NAMALWA (cell line): ENCODE results near the gene RASA2.
A peak's percentile ranks its signal among the peaks of the same experiment; 100 is the strongest.

ENCODE experiments used
- DNase-seq: peaks from one replicate; pipeline ENCODE4 v3.0.0-alpha.2; 2015; ENCODE audit warnings: low spot score

RASA2 gene

DNA sequence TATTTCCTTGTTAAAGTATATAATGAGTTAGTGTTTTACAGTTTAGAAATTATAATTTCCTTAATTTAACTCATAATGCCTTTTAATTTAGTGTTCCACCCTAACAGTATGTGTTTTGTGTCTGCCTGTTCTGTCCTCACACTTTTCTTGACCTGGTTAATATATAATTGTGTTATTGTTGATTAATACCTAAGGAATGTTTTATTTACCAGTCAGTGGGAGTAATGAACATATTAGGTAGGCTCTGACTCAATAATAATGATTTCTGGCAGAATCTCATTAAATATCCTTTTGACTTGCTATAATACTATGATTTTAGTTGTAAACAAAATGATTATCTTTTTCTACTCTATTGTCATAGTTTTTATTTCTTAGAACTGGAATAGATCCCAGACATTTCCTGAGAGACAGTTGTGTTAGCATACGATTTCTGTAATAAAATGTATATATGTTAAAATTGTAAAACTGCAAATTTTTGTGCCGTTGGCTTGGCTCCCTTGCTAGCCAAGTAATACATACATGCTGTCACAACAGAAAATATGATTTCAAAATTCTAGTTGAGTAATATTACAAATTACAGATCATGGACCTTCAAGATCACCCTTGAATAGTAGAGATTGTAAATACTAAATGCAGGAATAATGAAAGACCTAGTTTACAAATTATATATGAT lies 51.9 kb downstream of the RASA2 start:
- no peak for DNase-seq

- no peak for DNase-seq
Measured at GRCh38 chr3:141539431-141540187, 52.8 kb downstream of the RASA2 start.

- no peak for DNase-seq
Measured at GRCh38 chr3:141540531-141540930, 53.7 kb downstream of the RASA2 start.

GRCh38 chr3:141542202-141542969 lies 55.6 kb downstream of the RASA2 start:
- DNase-seq: no peak

DNA sequence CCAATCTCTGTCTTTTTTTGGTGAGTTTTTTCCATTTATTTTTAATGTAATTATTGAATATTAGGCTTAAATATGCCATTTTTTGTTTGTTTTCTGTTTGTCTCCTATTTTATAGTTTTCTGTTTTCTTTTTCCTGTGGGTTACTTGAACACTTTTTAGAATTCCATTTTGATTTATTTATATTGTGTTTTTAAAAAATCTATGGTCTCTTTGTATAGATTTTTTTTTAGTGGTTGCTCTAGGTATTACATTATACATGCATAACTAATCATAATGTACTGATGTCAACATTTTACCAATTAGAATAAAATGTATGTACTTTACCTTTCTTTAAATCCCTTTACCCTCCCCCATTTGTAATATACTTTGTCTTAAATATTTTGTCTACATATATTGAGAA lies 56.2 kb downstream of the RASA2 start:
- DNase-seq: no peak

- DNase-seq: no peak
Measured at GRCh38 chr3:141544697-141545096, 57.9 kb downstream of the RASA2 start.

DNA sequence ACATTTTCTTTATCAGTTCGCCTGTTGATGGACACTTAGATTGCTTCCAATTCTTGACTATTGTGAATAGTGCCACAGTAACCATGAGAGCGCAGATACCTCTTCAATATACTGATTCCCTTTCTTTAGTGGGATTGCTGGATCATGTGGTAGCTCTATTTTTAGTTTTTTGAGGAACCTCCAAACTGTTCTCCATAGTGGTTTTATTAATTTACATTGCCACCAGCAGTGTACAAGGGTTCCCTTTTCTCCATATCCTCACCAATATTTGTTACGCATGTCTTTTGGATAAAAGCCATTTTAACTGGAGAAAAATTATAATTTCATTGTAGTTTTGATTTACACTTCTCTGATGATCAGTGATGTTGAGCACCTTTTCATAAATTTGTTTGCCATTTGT lies 59.3 kb downstream of the RASA2 start:
- DNase-seq: no peak

DNA sequence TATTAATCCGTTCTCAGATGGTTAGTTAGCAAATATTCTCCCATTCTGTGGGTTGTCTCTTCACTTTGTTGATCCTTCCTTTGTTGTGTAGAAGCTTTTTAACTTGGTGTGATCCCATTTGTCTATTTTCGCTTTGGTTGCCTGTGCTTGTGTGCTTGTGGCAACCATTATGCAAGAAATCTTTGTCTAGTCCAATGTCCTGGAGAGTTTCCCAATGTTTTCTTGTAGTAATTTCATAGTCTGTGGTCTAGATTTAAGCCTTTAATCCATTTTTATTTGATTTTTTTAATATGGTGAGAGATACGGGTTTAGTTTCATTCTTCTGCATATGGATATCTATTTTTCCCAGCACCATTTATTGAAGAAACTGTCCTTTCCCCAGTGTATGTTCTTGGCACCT lies 59.8 kb downstream of the RASA2 start:
- DNase-seq: no peak

DNA sequence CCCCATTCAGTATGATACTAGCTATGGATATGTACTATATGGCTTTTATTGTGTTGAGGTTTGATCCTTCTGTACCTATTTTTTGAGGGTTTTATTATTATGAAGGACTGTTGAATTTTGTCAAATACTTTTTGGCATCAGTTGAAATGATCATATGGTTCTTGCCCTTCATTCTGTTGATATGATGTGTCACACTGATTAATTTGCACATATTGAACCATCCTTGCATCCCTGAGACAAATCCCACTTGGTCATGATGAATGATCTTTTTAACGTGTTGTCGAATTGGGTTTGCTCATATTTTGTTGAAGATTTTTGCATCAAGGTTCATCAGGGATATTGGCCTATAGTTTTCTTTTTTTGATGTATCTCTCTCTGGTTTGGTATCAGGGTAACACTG lies 61.0 kb downstream of the RASA2 start:
- DNase-seq: no peak

- DNase-seq: no peak
Measured at GRCh38 chr3:141550926-141551665, 64.3 kb downstream of the RASA2 start.

- no peak for DNase-seq
Measured at GRCh38 chr3:141552440-141552991, 65.7 kb downstream of the RASA2 start.

- DNase-seq: no peak
Measured at GRCh38 chr3:141553055-141553454, 66.2 kb downstream of the RASA2 start.

DNA sequence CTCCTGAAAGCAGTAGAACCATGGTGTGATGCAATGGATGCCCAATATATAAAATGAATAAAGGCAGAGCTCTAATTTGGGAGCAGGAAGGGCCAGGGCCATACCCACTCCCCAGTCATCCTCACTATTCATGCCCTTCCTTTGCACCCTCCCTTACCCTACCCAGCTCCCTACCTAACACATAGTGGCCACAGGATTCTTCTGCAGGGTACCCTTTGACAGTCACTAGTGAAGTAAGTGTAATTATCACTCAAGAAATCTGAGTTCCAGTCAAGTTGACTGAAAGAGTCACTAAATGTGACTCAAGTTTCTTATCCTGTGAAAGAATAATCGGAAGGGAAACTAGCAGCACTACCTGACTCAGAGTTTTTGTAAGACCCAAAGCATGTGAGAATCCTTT lies 69.2 kb downstream of the RASA2 start:
- no peak for DNase-seq

- DNase-seq: no peak
Measured at GRCh38 chr3:141557961-141558706, 71.3 kb downstream of the RASA2 start.

DNA sequence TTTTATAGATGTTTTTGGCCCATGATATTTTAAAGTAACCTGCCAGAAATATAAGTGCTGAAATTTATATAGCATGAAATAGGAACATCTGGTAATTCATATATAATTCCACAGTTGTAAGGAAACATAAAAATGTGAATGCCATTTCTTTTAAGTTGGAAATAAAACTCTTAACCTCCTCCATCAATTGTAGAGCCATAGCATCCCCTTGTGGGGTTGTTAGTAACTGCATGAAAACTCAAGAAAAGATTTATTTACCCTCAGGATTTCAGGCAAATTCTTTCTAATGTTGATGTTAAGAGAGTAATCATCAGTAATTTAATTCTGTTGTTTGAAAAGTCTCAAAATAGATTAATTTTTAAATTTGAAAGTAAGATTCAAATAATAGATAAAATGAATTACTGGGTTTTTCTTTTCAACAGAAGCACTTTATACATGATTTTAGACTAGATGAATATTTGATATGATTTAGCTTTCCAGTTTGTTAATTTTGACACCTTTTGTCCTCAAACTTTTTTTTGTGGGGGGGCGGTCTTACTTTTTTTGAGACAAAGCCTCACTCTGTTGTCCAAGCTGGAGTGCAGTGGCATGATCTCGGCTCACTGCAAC lies 74.7 kb downstream of the RASA2 start:
- peak; percentile 81 for DNase-seq

GRCh38 chr3:141564241-141564640 lies 77.4 kb downstream of the RASA2 start:
- DNase-seq: no peak

DNA sequence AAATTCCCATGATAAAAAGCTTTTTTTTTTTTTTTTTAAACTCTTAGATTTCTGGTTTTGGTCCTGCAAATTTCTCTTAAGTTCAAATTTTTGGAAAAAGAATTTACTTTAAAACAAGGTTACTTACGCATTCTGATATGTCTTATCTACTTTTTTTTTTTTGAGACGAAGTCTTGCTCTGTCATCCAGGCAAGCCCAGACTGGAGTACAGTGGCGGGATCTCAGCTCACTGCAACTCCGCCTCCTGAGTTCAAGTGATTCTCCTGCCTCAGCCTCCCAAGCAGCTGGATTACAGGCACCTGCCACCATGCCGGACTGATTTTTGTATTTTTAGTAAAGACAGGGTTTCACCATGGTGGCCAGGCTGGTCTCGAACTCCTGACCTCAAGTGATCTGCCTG lies 83.2 kb downstream of the RASA2 start:
- DNase-seq: no peak

DNA sequence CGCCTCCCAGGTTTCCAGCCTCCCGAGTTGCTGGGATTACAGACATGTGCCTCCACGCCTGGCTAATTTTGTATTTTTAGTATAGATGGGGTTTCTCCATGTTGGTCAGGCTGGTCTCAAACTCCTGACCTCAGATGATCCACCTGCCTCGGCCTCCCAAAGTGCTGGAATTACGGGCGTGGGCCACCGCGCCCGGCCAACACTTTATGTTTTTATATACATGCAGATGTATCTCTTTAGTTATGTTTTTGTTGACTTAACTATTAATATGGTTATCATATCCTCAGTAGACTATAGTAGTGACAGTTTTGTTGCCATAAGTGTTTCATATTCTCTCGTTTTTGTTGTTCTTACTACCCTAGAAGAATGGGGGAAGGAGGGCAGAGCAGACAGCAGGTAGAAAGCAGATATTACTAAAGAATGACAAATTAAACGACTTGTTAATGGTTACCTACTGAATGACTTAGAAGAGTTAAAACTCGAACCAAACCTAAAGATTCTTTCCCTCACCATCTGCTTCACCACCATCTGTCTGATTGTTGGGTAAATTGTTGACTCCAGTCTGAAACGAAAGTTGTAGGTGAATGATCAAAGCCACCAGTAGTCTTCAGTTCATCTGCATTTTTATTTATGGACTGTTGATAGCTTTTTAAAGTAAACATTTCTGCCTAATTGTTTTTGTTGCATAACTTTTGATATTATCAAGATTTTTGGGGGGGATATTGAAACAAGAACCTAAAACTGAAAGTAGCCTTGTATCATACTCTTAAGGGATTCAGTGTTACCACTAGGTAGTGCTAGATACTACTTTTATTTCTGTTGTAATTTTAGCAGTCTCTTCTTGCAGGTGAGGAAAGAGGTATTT lies 89.3 kb downstream of the RASA2 start:
- DNase-seq: peak; percentile 64

DNA sequence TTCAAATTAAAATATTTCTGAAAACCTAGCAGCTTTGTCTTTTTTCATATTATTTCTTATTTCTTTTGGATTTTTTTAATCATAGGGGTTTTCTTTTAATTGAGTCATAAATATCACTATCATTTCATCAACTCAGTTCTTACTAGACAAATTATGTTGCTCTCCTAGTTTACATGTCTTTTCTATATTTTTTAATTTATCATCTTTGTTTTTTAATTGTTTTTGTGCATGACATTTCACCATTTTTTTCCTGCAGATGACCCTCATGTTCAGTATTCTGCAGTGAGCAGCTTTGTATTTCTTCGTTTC lies 89.9 kb downstream of the RASA2 start:
- no peak for DNase-seq
